ENCODE results near the gene TOGARAM2.

- TF ChIP-seq ZNF175 (tag by site-specific recombination; IDR thresholded peaks at IDR 0.05) = no peak
- no peak for TF ChIP-seq REST (tag by site-specific recombination; IDR thresholded peaks at IDR 0.05)
Measured at GRCh38 chr2:28956890-28957289, 24.2 kb upstream of the TOGARAM2 start.
